Fibroblast of villous mesenchyme (primary cell): Measurements from ENCODE around the gene ZNF132. TPM values are rescaled to one million over a fixed set of nuclear protein-coding genes. Genes with fewer than 3 reads are reported as not detected.
"Not testable (repeated sequence)": the region's sequence is repeated elsewhere in the genome, so short reads cannot be mapped to it uniquely, and the experiment has no call there.

Source experiments
- DNase-seq: peaks from one replicate; pipeline ENCODE4 v3.0.0-alpha.2; 2010; ENCODE audit warnings: low read depth
- H3K4me3 ChIP-seq: 2 replicates; pipeline ENCODE4 v1.5.1; 2011; ENCODE audit warnings: low read depth, mild to moderate bottlenecking, low read length
- total RNA-seq: library from RNA; depleted of rRNA; stranded (reverse); fragments of >200 nt; gene quantifications from 2 replicates; pipeline ENCODE4 v1.2.3, GENCODE V29; 2012
- TF ChIP-seq, protein P1 (sequence below): IDR thresholded peaks from 2 replicates; pipeline ENCODE4 v1.5.1; 2012; ENCODE audit warnings: low read depth, mild to moderate bottlenecking, low read length; ENCODE audit not compliant: insufficient read depth

The ZNF132 gene
- total RNA-seq: 8.7 and 11.7 TPM in 2 replicates

DNA sequence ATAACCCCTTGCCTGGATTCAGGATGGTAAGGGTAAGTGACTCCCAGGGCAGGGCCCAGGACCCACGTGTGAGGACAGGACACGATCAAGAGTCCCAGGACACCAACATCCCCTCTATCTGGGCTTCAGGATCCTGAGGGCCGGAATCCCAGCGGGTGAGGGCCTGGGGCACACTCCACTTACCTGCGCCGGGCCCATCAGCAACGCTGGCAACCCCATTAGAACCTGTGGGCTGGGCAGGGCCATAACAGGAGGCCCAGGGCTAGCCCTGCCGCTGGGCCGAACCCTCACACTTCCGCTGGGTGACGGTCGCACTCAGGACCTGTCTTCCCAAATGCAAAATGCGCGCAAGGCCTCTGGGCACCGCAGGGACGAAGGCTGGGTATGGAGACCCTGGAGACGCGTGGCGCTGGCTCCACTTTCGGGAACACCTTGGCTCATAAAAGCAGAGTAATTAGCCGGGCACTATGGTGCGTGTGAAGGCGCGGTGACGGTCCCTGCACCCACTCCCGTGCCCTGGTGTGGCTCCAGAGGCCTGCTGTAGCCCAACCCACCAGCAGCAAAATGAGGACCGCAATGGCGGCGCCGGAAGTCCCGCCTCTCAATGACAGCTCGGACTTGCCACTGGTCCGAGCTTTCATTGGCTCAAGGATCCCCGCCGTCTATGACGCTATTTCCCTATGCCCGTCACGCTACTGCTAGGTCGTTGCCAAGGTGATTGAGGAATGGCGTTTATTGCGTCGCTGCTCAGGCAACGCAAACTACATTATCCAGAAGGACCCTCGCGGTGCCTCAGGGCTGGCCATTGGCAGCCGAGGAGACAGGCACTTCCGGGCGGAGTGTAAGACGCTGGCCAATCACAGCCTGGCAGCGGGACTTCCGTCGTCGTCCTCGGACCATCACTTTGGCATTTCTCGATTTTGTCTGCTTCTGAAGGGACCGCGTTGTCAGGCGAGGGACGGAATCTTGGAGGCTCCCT is at the start of gene ZNF132:
ZNF132 (minus strand) TSS at position 578 of the 979 bp plus-strand sequence; CDS start at position 246, 332 bp downstream.
- TF ChIP-seq, protein P1, sequence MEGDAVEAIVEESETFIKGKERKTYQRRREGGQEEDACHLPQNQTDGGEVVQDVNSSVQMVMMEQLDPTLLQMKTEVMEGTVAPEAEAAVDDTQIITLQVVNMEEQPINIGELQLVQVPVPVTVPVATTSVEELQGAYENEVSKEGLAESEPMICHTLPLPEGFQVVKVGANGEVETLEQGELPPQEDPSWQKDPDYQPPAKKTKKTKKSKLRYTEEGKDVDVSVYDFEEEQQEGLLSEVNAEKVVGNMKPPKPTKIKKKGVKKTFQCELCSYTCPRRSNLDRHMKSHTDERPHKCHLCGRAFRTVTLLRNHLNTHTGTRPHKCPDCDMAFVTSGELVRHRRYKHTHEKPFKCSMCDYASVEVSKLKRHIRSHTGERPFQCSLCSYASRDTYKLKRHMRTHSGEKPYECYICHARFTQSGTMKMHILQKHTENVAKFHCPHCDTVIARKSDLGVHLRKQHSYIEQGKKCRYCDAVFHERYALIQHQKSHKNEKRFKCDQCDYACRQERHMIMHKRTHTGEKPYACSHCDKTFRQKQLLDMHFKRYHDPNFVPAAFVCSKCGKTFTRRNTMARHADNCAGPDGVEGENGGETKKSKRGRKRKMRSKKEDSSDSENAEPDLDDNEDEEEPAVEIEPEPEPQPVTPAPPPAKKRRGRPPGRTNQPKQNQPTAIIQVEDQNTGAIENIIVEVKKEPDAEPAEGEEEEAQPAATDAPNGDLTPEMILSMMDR: no peak
- peak within 1 kb of the TSS; percentile 72 for H3K4me3 ChIP-seq
- DNase-seq: peak; percentile 100

DNA sequence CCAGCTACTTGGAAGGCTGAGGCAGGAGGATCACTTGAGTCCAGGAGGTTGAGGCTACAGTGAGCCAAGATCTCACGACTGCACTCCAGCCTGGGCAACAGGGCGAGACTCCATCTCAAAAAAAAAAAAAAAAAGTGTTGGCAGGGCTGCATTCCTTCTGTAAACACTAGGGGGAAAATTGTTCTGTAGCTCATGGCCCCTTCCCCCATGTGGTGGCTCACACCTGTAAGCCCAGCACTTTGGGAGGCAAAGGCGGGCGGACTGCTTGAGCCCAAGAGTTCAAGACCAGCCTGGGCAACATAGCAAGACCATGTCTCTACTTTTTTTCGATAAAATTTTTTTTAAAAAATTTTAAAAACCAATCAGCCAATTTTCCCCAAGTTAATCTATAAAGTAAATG is 44.4 kb upstream of the ZNF132 start:
- H3K4me3 ChIP-seq, DNase-seq: not testable (repeated sequence)

DNA sequence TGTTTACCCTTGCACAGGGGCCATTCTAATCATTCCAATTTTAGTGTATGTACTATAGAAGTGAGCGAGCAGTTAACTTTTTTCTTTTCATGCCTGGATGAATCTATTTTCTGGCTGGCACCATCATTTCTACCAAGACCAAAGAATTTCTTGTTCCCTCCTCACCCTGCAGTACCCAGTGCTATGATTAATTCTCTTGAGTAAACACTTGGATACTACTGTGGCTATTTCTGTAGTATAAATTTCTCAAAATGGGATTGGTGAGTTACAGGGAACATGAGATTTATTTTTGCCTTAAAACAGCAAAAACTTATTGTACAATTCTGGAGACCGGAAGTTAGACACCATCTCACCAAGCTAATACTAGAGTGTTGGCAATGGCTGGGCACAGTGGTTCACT is 43.8 kb upstream of the ZNF132 start:
- DNase-seq: no peak
- TF ChIP-seq, protein P1: no peak
- H3K4me3 ChIP-seq: no peak overlapping the region

DNA sequence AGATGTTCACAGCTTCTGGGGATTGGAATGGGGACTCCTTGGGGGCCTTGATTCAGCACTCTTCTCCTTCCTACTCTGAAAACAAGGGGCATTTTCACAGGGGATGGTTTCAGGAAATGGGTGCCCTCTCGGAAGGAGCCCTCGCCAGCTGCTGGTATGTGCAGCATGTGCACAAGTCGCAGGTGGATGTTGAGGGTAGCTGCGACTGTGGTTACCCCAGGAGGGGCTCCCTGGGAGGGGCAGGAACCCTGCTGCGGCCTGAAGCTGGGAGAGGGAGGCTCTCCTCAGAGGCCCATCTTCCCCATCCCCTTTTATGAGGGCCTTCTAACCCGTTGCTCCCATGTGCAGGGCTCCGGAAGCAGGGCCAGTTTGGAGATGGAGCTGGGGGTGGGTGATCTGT is 42.4 kb upstream of the ZNF132 start:
- TF ChIP-seq, protein P1: no peak
- no peak for DNase-seq
- H3K4me3 ChIP-seq: no peak overlapping the region

DNA sequence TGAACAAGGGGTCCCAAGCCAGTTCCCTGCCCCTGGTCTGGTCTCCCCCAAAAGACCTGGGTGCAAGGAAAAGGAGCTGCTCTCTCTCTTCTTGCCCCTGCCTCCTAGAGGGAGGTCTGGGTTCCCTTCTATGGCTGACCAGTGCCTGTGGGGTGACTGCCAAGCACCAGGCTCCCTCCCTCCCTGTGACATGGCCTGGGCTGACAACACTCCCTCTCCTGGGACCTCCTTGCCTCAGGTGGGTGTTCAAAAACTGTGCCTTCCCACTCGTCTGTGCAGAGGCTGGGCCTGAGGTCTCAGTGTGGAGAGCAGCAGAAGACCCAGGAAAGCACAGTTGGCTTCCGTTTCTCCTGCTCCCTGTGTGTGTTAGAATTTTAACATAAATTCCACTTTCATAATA is 40.9 kb upstream of the ZNF132 start:
- TF ChIP-seq, protein P1: no peak
- DNase-seq: no peak
- no peak overlapping the region for H3K4me3 ChIP-seq

DNA sequence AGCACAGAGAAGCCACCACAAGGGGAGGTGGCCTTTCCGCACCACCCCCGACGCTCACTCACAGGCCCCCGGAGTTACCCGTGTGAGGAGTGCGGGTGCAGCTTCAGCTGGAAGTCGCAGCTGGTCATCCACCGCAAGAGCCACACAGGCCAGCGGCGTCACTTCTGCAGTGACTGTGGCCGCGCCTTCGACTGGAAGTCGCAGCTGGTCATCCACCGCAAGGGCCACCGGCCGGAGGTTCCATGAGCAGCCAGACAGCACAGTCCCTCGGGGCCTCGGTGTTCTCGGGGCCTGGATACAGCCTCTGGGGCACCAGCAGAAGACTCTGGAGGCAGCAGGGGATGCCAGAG is 40.5 kb upstream of the ZNF132 start:
- H3K4me3 ChIP-seq: no peak overlapping the region
- TF ChIP-seq, protein P1: no peak
- DNase-seq: no peak

DNA sequence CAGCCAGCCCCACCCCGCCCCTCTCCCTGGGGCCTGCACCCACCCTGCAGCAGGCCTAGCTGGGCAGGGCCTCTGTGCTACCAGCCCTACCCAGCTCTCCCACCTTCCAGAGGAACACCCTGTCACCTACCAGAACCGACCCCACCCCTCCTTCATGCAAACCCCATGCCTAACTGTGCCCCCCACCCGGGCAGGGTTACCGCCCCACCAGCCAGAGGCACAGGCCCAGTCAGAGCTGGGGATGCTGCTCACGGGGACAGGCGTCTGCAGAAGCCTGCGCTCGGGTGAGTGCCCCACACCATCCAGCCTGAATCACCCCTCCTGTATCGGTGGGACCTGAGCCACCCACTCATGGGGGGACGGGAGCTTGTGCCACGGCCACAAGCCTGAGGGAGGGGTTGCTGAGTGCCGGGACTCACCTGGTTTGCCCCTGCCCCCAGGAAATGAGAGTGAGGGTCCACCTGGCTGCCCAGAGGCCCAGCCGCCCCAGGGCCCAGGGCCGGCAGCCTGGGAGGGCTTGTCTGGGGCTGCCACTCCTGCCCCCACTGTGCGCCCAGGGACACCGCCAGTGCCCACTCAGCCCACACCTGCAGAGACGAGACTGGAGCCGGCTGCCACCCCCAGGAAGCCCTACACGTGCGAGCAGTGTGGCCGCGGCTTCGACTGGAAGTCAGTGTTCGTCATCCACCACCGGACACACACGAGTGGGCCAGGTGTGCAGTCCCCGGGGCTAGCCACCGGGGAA is 40.0 kb upstream of the ZNF132 start:
- TF ChIP-seq, protein P1: no peak
- no peak for DNase-seq

More for the DNA sequence above, 40.0 kb upstream of the ZNF132 start:
- H3K4me3 ChIP-seq: no peak overlapping the region
